CD4-positive, alpha-beta T cell treated with Interferon alpha-2 for 1 hour (primary cell): ENCODE measurements around the gene RNF151.

ENCODE experiments used
- DNase-seq, 2 donors: peaks; one replicate each; pipeline ENCODE4 v3.0.0-alpha.2; 2020 to 2022

RNF151 gene

GRCh38 chr16:1993731-1994131 lies 27.1 kb downstream of the RNF151 start:
- DNase-seq, result no peak

GRCh38 chr16:1997494-1998359 lies 31.1 kb downstream of the RNF151 start:
- DNase-seq, result no peak

DNA sequence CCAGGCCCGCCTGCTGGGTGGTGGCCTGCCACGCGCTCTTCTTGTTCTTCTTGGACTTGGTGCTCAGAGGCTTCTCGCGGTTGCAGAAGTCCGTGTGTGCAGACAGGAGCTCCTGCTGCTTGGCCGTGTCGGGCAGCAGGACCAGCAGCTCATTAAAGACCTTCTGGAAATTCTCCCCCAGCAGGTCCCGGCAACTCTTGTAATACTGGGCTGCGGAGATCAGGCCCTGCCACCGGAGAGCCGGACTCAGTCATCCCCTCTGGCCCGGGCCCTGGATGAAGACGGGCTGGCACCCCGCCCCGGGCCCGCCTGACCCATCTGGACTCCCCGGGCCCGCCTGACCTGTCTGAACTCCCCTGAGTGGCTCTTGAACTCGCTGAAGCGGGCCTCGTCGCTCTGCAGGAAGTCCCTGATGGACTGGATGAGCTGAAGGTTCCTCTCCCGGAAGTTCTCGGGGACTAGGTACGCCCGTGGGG lies 31.7 kb downstream of the RNF151 start:
- no peak for DNase-seq

DNA sequence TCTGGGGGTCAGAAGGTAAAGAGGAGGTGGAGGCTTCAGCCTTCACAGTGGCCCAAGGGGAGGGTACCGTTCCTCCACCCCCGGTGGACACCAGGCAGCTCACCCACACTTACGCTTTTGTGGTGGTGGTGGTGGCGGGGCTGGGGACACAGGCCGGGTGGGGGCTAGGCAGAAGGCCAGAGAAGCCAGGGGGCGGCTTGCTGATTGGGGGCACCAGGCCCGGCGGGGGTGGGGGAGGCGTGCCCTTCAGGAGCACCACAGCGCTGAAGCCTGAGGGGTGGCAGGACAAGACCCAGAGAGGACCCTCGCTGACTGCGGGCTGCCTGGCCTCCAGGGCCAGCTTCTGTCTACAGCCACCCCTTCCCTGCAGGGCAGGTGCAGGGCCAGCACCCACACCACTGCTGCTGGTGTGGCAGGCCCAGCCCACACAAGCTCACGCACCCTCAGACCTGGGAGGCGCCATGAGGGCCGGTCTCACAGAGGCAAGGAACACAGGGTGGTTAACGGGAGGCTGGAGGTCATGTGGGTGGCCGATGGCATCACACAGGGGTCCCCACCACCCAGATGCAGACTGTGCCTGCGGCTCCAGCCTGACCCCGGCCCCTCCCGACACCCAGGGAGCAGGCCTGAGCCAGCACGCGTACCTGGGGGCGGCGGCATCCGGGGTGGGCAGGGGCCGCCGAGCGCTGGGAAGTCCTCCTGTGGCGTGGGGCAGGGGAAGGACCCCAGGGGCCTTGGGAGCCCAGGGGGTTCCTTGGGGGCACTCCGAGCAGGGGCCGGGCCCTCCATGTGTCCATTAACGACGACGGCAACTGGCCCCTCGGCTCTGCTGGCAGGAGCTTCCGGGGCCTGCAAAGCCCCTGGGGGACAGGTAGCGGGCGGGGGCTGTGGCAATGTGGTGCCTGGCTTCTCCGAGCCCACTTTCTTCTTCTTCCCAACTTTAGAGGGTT lies 32.5 kb downstream of the RNF151 start:
- no peak for DNase-seq

DNA sequence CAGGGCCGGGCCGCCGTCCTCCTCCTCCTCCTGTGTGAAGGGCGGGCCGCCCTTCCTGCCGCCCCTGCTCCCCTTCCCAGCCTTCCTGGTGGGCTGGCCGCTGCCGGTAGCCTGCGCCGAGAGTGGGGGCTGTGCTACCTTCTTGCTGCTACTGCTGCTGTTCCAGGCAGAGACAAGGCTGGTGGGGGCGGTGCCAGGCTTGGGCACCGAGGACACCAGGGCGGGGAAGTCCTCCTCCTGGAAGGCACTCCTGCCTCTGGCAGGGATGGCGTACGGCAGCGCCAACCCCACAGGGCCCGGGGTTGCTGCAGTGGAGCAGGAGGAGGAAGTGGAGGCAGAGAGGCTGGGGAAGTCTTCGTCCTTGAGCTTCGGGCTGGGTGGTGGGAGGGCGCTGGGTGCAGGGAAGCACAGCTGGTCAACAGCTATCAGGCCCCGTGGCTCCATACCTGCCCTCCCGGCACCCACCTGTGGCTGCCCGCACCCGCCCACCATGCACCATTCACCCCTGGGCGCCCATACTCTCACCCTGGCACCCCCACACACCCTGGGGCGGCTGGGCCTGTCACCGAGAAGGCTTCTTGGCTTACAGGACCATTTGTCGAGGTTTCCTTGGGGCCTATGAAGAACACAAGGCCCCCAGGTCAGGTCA lies 33.3 kb downstream of the RNF151 start:
- DNase-seq, result no peak

DNA sequence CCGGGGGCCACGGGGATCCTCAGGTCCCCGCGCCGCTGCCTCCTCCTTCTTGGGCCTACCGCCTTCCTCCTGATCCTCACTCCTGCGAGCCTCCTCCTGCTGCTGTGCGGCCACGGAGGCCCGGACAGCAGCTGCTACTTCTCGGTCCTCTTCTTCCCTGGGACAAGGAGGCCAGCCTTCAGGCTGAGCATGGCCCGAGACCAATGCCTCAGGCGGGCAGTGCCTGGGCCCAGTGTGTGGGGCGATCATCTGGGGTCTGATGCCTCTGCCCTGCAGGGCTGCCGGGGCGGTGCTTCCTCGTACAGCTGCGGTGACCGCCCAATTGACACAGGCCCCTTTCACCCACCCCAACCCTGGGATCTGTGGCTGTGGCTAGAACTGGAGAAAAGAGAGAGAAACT lies 34.4 kb downstream of the RNF151 start:
- no peak for DNase-seq

DNA sequence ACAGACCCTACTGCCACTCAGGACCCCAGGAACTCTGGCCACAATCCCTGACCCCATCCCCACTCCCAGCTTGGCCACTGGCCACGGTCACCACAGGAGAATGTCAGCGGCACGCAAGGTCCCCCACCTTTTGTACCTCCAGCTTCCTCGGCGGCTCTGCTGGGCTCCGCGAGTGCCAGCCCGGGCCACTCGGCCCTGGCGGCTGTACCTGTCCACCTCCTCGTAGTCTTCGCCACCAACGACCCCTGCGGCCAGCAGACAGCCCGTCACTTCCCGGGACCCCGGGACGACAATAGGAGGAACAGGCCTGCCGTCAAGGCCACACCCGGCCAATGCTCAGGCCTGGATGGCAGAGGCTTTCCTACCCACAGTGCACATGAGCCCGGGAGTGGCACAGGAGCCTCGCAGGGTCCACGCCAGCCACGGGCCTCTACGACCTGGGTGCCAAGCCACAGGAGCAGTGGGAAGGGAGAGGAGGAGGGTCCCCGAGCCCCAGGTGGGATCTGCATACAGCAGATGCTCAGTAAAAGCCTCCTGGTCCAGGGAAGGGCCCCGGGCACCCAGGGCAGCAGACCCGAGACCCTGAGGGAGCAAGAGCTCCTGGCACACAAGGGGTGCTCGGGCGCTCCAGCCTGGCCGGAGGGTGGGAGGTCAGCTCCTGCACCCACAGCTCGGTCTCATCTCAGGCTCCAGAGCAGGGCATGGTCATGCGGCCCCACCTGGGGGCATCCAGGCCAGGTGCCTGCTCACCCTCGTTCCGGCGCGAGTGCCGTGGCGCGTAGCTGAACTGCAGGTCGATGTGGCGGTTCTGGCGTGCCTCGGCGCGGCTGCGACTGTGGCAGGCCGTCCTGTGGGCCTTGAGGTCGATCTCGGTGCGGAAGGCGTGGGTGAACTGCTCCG lies 35.0 kb downstream of the RNF151 start:
- DNase-seq, result no peak

DNA sequence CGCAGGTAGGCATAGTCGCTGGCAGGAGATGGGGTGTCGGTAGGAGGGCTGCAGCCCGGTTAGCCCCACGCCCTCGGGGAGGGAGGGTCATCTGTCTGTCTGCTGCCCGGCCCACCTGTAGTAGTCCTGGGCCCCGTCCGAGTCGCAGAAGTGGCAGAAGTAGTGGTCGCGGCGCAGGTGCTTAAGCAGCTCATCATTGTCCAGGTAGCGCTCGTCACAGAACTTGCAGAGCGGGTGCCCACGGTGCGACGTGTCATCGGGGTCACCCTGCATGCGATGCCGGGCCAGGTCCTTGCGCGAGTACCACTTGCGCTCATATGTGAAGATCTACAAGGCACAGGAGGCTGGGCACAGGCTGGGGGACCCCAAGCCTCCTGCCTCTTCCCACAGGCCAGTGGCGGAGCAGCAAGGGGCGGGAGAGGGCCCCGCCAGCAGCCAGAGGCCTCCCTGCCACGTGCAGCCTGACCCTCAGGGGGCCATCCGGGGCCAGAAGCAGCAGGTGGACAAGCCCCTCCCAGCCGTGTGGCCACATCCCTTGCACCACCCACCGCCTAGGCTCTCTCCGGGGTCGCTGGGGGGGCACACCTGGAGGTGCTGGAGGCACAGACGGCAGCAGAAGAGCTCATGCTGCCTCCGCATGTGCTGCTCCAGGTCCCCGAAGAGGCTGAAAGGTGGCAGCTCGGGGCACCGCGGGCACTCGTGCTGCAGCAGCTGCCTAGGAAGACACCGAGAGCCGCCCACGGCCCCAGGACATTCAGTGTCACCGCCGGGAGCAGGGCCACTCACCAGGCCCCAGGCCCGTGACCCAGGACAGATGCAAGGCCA lies 36.0 kb downstream of the RNF151 start:
- no peak for DNase-seq

DNA sequence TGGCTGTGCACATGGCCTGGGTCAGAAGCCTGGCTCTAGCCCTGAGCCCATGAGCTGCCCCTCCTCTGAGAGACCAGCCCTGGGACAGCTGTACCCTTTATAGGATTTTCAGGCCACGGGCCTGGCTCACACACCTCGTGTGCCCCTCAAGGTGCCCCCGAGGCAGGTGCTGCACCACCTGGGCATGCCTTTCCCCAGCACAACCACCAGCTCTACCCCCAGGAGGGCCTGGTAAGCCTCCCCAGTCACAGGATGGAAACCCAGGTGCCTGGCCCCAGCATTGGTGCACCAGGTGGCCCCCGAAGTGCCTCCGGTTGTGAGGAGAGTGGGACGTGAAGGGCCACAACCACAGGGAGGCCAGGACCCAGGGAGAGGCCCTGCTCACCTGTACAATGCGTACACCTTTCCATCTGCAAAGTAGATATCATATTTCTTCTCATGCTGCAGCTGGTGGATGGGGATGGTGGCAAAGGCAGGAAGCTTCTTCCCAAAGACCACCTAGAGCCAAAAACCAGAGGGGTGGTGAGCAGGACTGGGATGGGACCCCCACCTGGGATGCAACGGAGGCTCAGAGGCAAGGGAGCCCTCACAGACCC lies 36.7 kb downstream of the RNF151 start:
- no peak for DNase-seq

GRCh38 chr16:2003827-2004641 lies 37.4 kb downstream of the RNF151 start:
- DNase-seq, result peak; percentile 84 to 88

DNA sequence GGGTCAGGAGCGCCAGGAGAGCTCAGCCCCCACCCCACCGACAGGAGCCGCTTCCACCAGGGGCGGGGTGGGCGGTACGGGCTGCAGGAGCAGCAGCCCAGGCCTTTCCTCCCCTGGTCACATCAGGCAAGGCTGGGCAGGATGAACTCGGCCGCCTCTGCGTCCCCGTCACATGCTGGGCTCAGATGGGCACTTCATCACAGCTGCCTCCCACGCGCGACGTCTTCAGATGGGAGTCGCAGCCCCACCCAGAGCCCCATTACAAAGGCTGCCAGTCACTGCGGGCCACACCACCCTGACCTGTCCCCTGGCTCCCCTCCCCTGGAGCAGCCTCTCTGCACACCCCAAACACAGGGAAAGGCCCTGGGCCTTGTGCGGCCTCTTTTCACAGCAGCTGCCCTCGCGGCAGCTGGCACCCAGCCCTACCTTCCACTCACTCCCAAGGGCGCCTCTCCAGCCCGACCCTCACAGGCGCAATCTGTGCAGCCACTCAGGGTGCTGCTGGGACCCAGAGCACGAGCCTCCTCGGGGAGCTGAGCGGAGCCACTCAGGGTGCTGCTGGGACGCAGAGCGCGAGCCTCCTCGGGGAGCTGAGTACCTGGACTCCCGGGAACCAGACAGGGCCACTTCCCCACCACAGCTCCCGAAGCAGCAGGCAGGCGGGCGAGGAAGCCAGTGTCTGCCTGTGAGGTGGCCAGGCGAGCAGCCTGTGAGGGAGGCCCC lies 38.3 kb downstream of the RNF151 start:
- DNase-seq, result no peak

GRCh38 chr16:2005646-2006045 lies 39.0 kb downstream of the RNF151 start:
- no peak for DNase-seq

- DNase-seq, result no peak
Observed at GRCh38 chr16:2006317-2006716, 39.7 kb downstream of the RNF151 start.

- DNase-seq, result no peak
Observed at GRCh38 chr16:2007081-2007836, 40.6 kb downstream of the RNF151 start.

DNA sequence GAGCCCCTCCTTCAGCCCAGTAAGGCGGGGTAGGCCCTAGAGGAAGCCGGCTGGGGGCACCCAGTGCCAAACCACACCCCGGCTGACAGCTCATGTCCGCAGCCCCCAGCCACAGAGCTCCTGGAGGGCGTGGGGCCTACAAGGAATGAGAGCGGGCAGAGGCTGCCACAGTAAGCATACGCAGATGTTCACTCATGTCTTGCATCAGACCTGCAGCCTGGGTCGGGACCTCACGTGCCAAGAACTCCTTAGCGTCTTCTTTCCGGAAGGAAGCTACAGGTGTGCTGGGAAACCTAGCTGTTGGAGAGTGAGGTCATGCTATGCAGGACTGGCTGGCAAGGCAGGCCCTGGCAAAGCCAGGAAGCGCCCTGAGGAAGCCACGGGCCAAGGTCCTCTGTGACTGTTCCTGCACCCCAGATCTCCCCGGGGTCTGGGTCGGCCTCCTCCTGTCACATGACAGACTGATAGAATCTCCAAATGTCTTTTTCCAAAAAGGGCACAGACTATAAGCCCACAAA lies 41.4 kb downstream of the RNF151 start:
- DNase-seq, result peak in 1 of 2 donors; percentile 26

- peak in 1 of 2 donors; percentile 33 for DNase-seq
Observed at GRCh38 chr16:2008631-2009163, 42.0 kb downstream of the RNF151 start.

DNA sequence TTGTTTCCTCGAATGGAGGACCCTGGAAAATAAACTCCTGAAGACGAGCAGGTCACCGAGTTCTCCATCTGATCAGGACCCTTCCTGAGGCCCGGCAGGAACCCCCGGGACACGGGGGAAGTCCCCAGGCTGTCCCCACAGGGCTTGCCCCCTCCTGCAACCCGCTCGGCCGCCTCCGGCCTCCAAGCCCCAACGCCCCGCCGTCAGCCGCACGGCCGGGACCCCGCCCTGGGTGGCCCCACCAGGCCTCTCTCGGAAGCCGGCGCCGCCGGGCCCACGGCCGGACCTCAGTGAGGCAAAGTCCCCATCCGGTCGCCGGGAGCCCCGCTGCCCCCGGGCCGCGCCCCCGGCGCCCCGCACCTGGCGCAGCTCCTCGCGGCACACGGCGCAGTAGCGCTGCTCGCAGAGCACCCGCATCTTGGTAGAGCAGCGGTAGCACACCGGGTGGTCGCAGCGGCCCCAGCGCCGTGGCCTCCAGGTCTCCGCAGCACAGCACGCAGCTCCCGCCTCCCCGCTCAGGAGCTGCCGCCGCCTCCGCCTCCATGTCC lies 42.6 kb downstream of the RNF151 start:
- DNase-seq, result no peak
